ENCODE results near the gene LDLRAD4. TPM values are rescaled to one million over a fixed set of nuclear protein-coding genes. Genes with fewer than 3 reads are reported as not detected.

Gene LDLRAD4
- total RNA-seq, 1 donor from 2014 or later = 34.1 TPM

- Mint-ChIP-seq H3K27me3 (ENCODE audit: unreplicated experiment) (peaks cover 6% of the 10 kb centered on the region), H3K27ac (ENCODE audit: unreplicated experiment) (no peak overlapping the region), H3K36me3 (ENCODE audit: low read depth, unreplicated experiment) (no peaks in the 10 kb centered on the region), H3K4me1 (ENCODE audit: unreplicated experiment) (peaks cover 10% of the 10 kb centered on the region), H3K9me3 (ENCODE audit: unreplicated experiment) (no peaks in the 10 kb centered on the region), H3K4me3 (ENCODE audit: unreplicated experiment) (no peak overlapping the region)
- no peak for TF ChIP-seq CTCF (IDR thresholded peaks at IDR 0.05; ENCODE audit: unreplicated experiment)
- DNase-seq (ENCODE audit: low spot score) = no peak
Measured at GRCh38 chr18:13253786-13254688, 35.5 kb downstream of the LDLRAD4 start.

GRCh38 chr18:13254971-13255927, 36.7 kb downstream of the LDLRAD4 start:
- Mint-ChIP-seq H3K4me1 (ENCODE audit: unreplicated experiment) (peaks cover 20% of the 10 kb centered on the region), H3K27me3 (ENCODE audit: unreplicated experiment) (peaks cover 6% of the 10 kb centered on the region), H3K4me3 (ENCODE audit: unreplicated experiment) (no peak overlapping the region), H3K27ac (ENCODE audit: unreplicated experiment) (no peak overlapping the region), H3K9me3 (ENCODE audit: unreplicated experiment) (no peaks in the 10 kb centered on the region), H3K36me3 (ENCODE audit: low read depth, unreplicated experiment) (no peaks in the 10 kb centered on the region)
- DNase-seq (ENCODE audit: low spot score) = no peak
- no peak for TF ChIP-seq CTCF (IDR thresholded peaks at IDR 0.05; ENCODE audit: unreplicated experiment)

GRCh38 chr18:13256444-13257305, 38.1 kb downstream of the LDLRAD4 start:
- Mint-ChIP-seq H3K9me3 (ENCODE audit: unreplicated experiment) (no peaks in the 10 kb centered on the region), H3K4me1 (ENCODE audit: unreplicated experiment) (peaks cover 31% of the 10 kb centered on the region), H3K27ac (ENCODE audit: unreplicated experiment) (no peak overlapping the region), H3K4me3 (ENCODE audit: unreplicated experiment) (no peak overlapping the region), H3K36me3 (ENCODE audit: low read depth, unreplicated experiment) (no peaks in the 10 kb centered on the region), H3K27me3 (ENCODE audit: unreplicated experiment) (peaks cover 10% of the 10 kb centered on the region)
- no peak for TF ChIP-seq CTCF (IDR thresholded peaks at IDR 0.05; ENCODE audit: unreplicated experiment)
- DNase-seq (ENCODE audit: low spot score) = no peak

- Mint-ChIP-seq H3K4me3 (ENCODE audit: unreplicated experiment) (no peak overlapping the region), H3K27ac (ENCODE audit: unreplicated experiment) (no peak overlapping the region), H3K9me3 (ENCODE audit: unreplicated experiment) (no peaks in the 10 kb centered on the region), H3K27me3 (ENCODE audit: unreplicated experiment) (peaks cover 10% of the 10 kb centered on the region), H3K36me3 (ENCODE audit: low read depth, unreplicated experiment) (no peaks in the 10 kb centered on the region), H3K4me1 (ENCODE audit: unreplicated experiment) (peaks cover 34% of the 10 kb centered on the region)
- no peak for TF ChIP-seq CTCF (IDR thresholded peaks at IDR 0.05; ENCODE audit: unreplicated experiment)
- no peak for DNase-seq (ENCODE audit: low spot score)
Measured at GRCh38 chr18:13257361-13257980, 38.9 kb downstream of the LDLRAD4 start.
